Activated CD8-positive, alpha-beta T cell treated with anti-CD3 and anti-CD28 coated beads for 36 hours (primary cell): Measurements from ENCODE around the gene TMPRSS7. TPM values are rescaled to one million over a fixed set of nuclear protein-coding genes. Genes with fewer than 3 reads are reported as not detected.

Source experiments
- ATAC-seq: fragments of 200-7000 bp; cut with Tn5 transposase; one replicate; pipeline ENCODE4 v1.10.0; 2021; ENCODE audit warnings: mild to moderate bottlenecking, moderate library complexity
- CTCF ChIA-PET: fragments of 350-600 bp; sonication (Branson Sonifier 250); formaldehyde crosslinking; loops from one replicate; lab custom pipeline; 2021; ENCODE audit warnings: antibody characterized with exemption; lab: Charles Lee
- POLR2A ChIA-PET: fragments of 350-600 bp; sonication (Branson Sonifier 250); formaldehyde crosslinking; loops from one replicate; lab custom pipeline; 2021; ENCODE audit warnings: antibody characterized with exemption; lab: Charles Lee
- DNase-seq: peaks from one replicate; pipeline ENCODE4 v3.0.0-alpha.2; 2020
- H3K27ac Mint-ChIP-seq: one replicate; pipeline ENCODE4 v1.8.0; 2021; ENCODE audit warnings: mild to moderate bottlenecking, mixed read lengths
- H3K27me3 Mint-ChIP-seq: one replicate; pipeline ENCODE4 v1.8.0; 2021; ENCODE audit warnings: mixed read lengths
- H3K36me3 Mint-ChIP-seq: one replicate; pipeline ENCODE4 v1.8.0; 2021; ENCODE audit warnings: low read depth, mixed read lengths
- H3K4me1 Mint-ChIP-seq: one replicate; pipeline ENCODE4 v1.8.0; 2021; ENCODE audit warnings: low read depth, mixed read lengths
- H3K4me3 Mint-ChIP-seq: one replicate; pipeline ENCODE4 v1.8.0; 2021; ENCODE audit warnings: mild to moderate bottlenecking, moderate library complexity, mixed read lengths
- H3K9me3 Mint-ChIP-seq: one replicate; pipeline ENCODE4 v1.8.0; 2021; ENCODE audit warnings: mixed read lengths
- CTCF ChIP-seq: fragments of 200-600 bp; IDR thresholded peaks from one replicate; pipeline ENCODE4 v1.8.0; 2022; ENCODE audit warnings: antibody characterized with exemption, mild to moderate bottlenecking
- intact Hi-C: fragments of 100-400 bp; cut with micrococcal nuclease; formaldehyde crosslinking; loops from one replicate; pipeline ENCODE4 v1.10.0; 2022
- total RNA-seq, 2 experiments: library from RNA; stranded (reverse); gene quantifications; one replicate each; pipeline ENCODE4 v1.2.3, GENCODE V29; 2021

Gene TMPRSS7
- total RNA-seq, 2 experiments from 2014 or later, result not detected

GRCh38 chr3:112090887-112091586 lies 56.5 kb downstream of the TMPRSS7 start:
- no peaks in the 10 kb centered on the region for H3K36me3 Mint-ChIP-seq
- no peaks in the 10 kb centered on the region for H3K9me3 Mint-ChIP-seq
- ATAC-seq (no peak), DNase-seq (no peak)
- H3K27ac Mint-ChIP-seq, result no peak overlapping the region
- no peak overlapping the region for H3K4me3 Mint-ChIP-seq
- intact Hi-C loops, result no loop called here
- POLR2A ChIA-PET, result no interaction called here
- H3K27me3 Mint-ChIP-seq, result peaks cover 20% of the 10 kb centered on the region
- CTCF ChIA-PET, result no interaction called here
- TF ChIP-seq CTCF, result no peak
- H3K4me1 Mint-ChIP-seq, result peaks cover 27% of the 10 kb centered on the region

DNA sequence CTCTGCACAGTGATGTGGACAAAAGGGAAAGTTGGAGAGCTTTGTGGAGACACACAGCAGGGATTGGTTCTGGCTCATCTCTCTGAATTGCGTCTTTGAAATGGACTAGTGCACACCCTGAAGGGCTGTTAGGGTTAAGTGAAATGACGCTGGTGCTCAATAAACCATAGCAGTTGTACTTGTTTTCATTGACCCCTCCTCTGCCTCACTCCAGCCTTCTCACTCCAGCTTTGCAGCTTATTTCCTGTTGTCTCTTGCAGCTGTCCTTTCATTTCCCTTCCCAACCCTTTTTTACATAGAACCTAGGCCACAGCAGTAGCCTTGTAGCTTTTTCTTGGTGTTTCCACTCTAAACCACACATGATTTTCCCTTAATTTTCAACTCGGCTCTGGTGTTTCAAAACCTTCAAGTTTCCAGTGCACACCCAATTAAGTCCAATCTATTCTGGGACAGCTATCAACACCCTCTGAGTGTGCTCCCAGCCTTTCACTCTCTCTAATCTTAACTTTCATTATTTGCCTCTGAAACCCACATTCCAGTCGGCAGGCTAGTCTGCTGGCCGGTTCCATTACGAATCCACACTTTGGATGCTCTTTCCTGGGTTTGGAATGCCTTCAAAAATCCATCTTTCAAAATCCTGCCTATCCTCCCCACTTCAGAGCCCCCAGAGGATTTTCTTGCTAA lies 58.1 kb downstream of the TMPRSS7 start:
- Mint-ChIP-seq H3K9me3 (no peaks in the 10 kb centered on the region), H3K36me3 (no peaks in the 10 kb centered on the region), H3K4me1 (peaks cover 30% of the 10 kb centered on the region), H3K4me3 (no peak overlapping the region), H3K27me3 (peaks cover 10% of the 10 kb centered on the region), H3K27ac (no peak overlapping the region)
- no peak for TF ChIP-seq CTCF
- ATAC-seq, result no peak
- ChIA-PET POLR2A (no interaction called here), CTCF (interaction anchor here (2.8 kb wide), 1 partner anchor 19 kb away, joined by 9 read pairs; no protein-coding TSS in a partner anchor)
- intact Hi-C loops, result no loop called here
- DNase-seq, result no peak

DNA sequence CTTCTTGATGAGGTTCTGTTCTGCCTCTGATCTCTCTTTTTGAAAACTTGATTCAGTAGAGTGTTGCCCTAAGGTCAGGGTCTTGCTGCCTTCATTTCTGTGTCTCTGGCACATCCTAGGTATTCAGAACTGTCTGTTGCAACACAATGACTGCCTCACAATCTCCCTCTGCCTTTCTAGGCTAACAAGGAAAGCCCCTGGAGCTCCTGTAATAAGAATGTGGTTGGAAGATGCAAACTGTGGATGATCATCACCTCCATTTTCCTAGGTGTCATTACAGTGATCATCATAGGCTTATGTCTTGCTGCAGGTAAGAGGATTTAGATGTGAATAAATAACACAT lies 58.6 kb downstream of the TMPRSS7 start:
- no peaks in the 10 kb centered on the region for H3K36me3 Mint-ChIP-seq
- peaks cover 28% of the 10 kb centered on the region for H3K4me1 Mint-ChIP-seq
- ChIA-PET CTCF (interaction anchor here (2.8 kb wide), 1 partner anchor 18 kb away, joined by 9 read pairs; no protein-coding TSS in a partner anchor), POLR2A (no interaction called here)
- no peak overlapping the region for H3K4me3 Mint-ChIP-seq
- DNase-seq, result no peak
- H3K9me3 Mint-ChIP-seq, result no peaks in the 10 kb centered on the region
- ATAC-seq, result no peak
- intact Hi-C loops, result no loop called here
- no peak overlapping the region for H3K27ac Mint-ChIP-seq
- TF ChIP-seq CTCF, result no peak
- peaks cover 7% of the 10 kb centered on the region for H3K27me3 Mint-ChIP-seq

DNA sequence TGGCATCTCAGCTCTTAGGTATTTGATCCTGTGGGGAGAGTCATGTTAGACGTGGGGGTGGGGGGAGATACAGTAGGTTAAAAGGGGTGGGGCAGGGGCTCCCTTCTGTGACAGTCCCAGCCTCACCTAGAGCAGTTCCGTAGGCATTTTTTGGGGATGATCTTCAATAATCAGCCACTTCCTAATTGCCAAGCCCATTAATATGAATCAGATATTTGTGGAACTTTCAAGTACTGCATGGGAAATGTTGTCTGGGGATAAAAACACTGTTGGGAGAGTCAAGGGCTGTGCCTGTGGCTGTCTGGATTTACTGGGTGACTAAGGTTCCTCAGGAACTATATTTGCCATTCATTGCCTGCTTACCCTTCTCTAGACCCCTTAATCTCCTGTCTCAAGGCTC lies 61.2 kb downstream of the TMPRSS7 start:
- no peak for TF ChIP-seq CTCF
- ATAC-seq (no peak), DNase-seq (no peak)
- Mint-ChIP-seq H3K36me3 (no peaks in the 10 kb centered on the region), H3K4me3 (no peak overlapping the region), H3K27me3 (no peaks in the 10 kb centered on the region), H3K9me3 (no peaks in the 10 kb centered on the region), H3K27ac (no peak overlapping the region), H3K4me1 (peaks cover 24% of the 10 kb centered on the region)
- intact Hi-C loops, result no loop called here
- ChIA-PET POLR2A (no interaction called here), CTCF (interaction anchor here (1.0 kb wide), 1 partner anchor 52 kb away, joined by 3 read pairs; no protein-coding TSS in a partner anchor)

- no peaks in the 10 kb centered on the region for H3K9me3 Mint-ChIP-seq
- intact Hi-C loops, result no loop called here
- no peaks in the 10 kb centered on the region for H3K36me3 Mint-ChIP-seq
- no peaks in the 10 kb centered on the region for H3K27me3 Mint-ChIP-seq
- TF ChIP-seq CTCF, result no peak
- DNase-seq (no peak), ATAC-seq (no peak)
- H3K4me3 Mint-ChIP-seq, result no peak overlapping the region
- no peak overlapping the region for H3K27ac Mint-ChIP-seq
- ChIA-PET CTCF (interaction anchor here (1.0 kb wide), 1 partner anchor 53 kb away, joined by 3 read pairs; no protein-coding TSS in a partner anchor), POLR2A (no interaction called here)
- H3K4me1 Mint-ChIP-seq, result peaks cover 24% of the 10 kb centered on the region
These were observed 61.6 kb downstream of the TMPRSS7 start for GRCh38 chr3:112096176-112096575.
